Smooth muscle cell (in vitro differentiated cells): ENCODE data around the gene CLIP2. TPM values are rescaled to one million over a fixed set of nuclear protein-coding genes. Genes with fewer than 3 reads are reported as not detected.
"Not testable (repeated sequence)": the region's sequence is repeated elsewhere in the genome, so short reads cannot be mapped to it uniquely, and the experiment has no call there.

ENCODE experiments used
- DNase-seq: peaks from one replicate; lab custom pipeline; 2025; ENCODE audit not compliant: unreplicated experiment; lab: John Stamatoyannopoulos, UW
- H2AFZ ChIP-seq: fragments of 200-600 bp; sonication (generic); 2 replicates; pipeline ENCODE4 v1.6.0; 2016; ENCODE audit warnings: antibody characterized with exemption, low read depth, mild to moderate bottlenecking
- H3F3A ChIP-seq: fragments of 200-600 bp; sonication (generic); 2 replicates; pipeline ENCODE4 v1.6.0; 2017; ENCODE audit warnings: antibody characterized with exemption, low read depth
- H3K27ac ChIP-seq: fragments of 200-600 bp; sonication (generic); 2 replicates; pipeline ENCODE4 v1.5.1; 2016; ENCODE audit warnings: low read depth, mild to moderate bottlenecking
- H3K27me3 ChIP-seq: fragments of 200-600 bp; sonication (generic); 2 replicates; pipeline ENCODE4 v1.6.1; 2016; ENCODE audit warnings: low read depth, mild to moderate bottlenecking
- H3K36me3 ChIP-seq: fragments of 200-600 bp; sonication (generic); 2 replicates; pipeline ENCODE4 v1.5.1; 2016; ENCODE audit warnings: low read depth
- H3K4me1 ChIP-seq: fragments of 200-600 bp; sonication (generic); 2 replicates; pipeline ENCODE4 v1.5.1; 2016; ENCODE audit warnings: low read depth
- H3K4me2 ChIP-seq: fragments of 200-600 bp; sonication (generic); 2 replicates; pipeline ENCODE4 v1.6.0; 2016; ENCODE audit warnings: mild to moderate bottlenecking
- H3K4me3 ChIP-seq: fragments of 200-600 bp; sonication (generic); 2 replicates; pipeline ENCODE4 v1.5.1; 2016; ENCODE audit warnings: mild to moderate bottlenecking
- H3K79me2 ChIP-seq: fragments of 200-600 bp; sonication (generic); 2 replicates; pipeline ENCODE4 v1.6.0; 2016; ENCODE audit warnings: low read depth, mild to moderate bottlenecking
- H3K9ac ChIP-seq: fragments of 200-600 bp; sonication (generic); 2 replicates; pipeline ENCODE4 v1.6.0; 2016; ENCODE audit warnings: low read depth
- H3K9me3 ChIP-seq: fragments of 200-600 bp; sonication (generic); replicated peaks from 2 replicates; pipeline ENCODE4 v1.5.1; 2016; ENCODE audit warnings: low read depth
- H4K20me1 ChIP-seq: fragments of 200-600 bp; sonication (generic); 2 replicates; pipeline ENCODE4 v1.6.0; 2016; ENCODE audit warnings: low read depth
- WGBS: methylation state at CpG from one replicate; pipeline ENCODE4 v1.1.7; 2016; ENCODE audit warnings: low lambda C conversion rate; 5-methylcytosine and 5-hydroxymethylcytosine counted together
- polyA plus RNA-seq: library from polyadenylated mRNA; unstranded; fragments of >200 nt; fragmentation: Nextera tagmentation; extraction: Ambion mirVana; gene quantifications from 2 replicates; pipeline ENCODE4 v1.2.1, GENCODE V29; 2016
- total RNA-seq: library from RNA; depleted of rRNA; stranded (reverse); fragments of >200 nt; gene quantifications from 2 replicates; pipeline ENCODE4 v1.2.3, GENCODE V29; 2014
- TF ChIP-seq, protein P1 (sequence below): fragments of 200-600 bp; sonication (generic); IDR thresholded peaks from 2 replicates; pipeline ENCODE4 v1.5.1; 2017; ENCODE audit warnings: borderline replicate concordance, mild to moderate bottlenecking, antibody characterized with exemption; ENCODE audit not compliant: insufficient read depth, poor library complexity, severe bottlenecking

CLIP2 gene
- total and polyA plus RNA-seq, 2 experiments from 2014 or later = 12.1 to 23.3 TPM

DNA sequence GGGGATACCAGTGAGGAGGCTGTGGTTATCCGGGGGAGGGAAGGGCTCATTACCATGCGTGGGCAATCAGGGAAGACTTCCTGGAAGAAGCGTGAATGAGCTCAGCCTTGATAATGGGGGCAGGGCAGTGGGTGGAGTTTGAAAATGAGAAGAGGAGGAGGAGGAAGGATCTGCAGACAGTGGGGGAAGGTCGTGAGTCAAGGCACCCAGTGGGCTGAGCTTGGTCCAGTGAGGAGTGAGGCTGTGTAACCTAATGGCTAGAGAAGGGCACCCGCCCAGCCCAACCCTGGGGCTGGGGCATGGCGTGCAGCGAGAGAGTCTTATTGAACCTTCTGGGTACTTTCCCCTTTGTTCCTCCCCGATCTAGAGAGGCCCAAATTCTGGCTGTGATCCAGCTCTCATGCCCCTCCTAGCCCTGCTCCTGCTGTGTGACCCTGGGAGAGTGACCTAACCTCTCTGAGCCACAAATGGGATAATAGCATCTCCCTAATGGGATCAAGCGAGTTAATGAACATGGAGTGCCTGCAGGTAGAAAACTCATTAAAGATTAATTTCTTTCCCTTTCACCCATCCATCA is 31.5 kb downstream of the CLIP2 start:
- Histone ChIP-seq H3K4me2 (no peak overlapping the region), H3K9me3 (no peaks in the 10 kb centered on the region), H4K20me1 (peaks cover 70% of the 10 kb centered on the region), H3K9ac (no peak overlapping the region), H3K79me2 (peaks cover 6% of the 10 kb centered on the region), H3K4me3 (no peak overlapping the region), H3K36me3 (no peaks in the 10 kb centered on the region), H3K27me3 (no peaks in the 10 kb centered on the region), H3K4me1 (no peaks in the 10 kb centered on the region), H3F3A (no peaks in the 10 kb centered on the region), H2AFZ (no peak overlapping the region), H3K27ac (no peak overlapping the region)
- WGBS = 71% methylated on average over 8 of the region's 9 CpGs
- TF ChIP-seq, protein P1, sequence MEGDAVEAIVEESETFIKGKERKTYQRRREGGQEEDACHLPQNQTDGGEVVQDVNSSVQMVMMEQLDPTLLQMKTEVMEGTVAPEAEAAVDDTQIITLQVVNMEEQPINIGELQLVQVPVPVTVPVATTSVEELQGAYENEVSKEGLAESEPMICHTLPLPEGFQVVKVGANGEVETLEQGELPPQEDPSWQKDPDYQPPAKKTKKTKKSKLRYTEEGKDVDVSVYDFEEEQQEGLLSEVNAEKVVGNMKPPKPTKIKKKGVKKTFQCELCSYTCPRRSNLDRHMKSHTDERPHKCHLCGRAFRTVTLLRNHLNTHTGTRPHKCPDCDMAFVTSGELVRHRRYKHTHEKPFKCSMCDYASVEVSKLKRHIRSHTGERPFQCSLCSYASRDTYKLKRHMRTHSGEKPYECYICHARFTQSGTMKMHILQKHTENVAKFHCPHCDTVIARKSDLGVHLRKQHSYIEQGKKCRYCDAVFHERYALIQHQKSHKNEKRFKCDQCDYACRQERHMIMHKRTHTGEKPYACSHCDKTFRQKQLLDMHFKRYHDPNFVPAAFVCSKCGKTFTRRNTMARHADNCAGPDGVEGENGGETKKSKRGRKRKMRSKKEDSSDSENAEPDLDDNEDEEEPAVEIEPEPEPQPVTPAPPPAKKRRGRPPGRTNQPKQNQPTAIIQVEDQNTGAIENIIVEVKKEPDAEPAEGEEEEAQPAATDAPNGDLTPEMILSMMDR = no peak
- DNase-seq = no peak

DNA sequence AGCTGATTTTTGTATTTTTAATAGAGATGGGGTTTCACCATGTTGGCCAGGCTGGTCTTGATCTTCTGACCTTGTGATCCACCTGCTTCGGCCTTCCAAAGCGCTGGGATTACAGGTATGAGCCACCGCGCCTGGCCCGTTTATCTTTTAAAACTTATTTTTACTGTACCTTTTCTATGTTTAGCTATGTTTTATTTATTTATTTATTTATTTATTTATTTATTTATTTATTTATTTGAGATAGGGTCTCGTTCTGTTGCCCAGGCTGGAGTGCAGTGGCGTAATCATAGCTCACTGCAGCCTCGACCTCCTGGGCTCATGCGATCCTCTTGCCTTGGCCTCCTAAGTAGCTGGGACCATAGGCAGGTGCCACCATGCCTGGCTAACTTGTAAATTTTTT is 33.7 kb downstream of the CLIP2 start:
- H3K27me3 ChIP-seq, H3F3A ChIP-seq, H3K4me1 ChIP-seq, H3K27ac ChIP-seq, H2AFZ ChIP-seq, H3K4me3 ChIP-seq, DNase-seq, H3K36me3 ChIP-seq, H3K4me2 ChIP-seq, H3K79me2 ChIP-seq, H3K9ac ChIP-seq, H3K9me3 ChIP-seq: not testable (repeated sequence)
- peaks cover 73% of the 10 kb centered on the region for H4K20me1 ChIP-seq
- WGBS = 97% methylated on average over 9 of the region's 9 CpGs

DNA sequence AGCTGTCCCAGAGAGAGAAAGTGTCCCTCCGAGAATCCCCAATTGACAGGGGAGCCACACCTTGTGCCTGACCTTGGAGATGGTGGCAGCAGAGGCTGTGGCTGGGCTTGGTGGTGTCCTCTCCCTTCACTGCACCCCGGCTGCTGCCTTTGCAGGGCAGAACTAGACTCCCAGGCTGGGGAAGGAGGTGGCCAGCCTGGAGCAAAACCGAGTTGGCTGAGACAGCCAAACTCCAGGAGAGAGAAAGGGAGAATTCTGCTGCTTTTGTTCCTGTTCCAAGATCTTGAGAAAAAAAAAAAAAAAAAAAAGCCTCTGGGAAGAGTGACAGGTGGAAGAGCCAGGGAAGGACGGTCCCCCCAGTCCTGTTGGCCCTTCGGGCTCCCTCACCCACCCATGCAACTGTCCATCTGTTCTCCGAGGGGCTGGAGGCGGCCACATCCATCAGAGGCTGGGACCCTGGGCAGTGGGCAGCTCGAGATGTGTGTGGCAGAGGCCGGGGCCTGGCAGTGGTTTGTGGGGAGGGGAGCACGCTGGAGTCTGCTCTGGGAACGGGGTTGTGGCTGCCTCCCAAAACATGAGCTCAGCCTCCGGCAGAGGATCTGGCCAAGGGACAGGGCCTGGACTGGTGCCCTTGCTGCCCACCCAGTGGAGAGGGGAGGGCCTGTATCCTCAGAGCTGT is 35.5 kb downstream of the CLIP2 start:
- DNase-seq = no peak
- Histone ChIP-seq H3K9me3 (no peaks in the 10 kb centered on the region), H3K79me2 (no peaks in the 10 kb centered on the region), H3K9ac (no peak overlapping the region), H3K27me3 (no peaks in the 10 kb centered on the region), H3K4me2 (no peak overlapping the region), H3K4me3 (no peak overlapping the region), H4K20me1 (peaks cover 82% of the 10 kb centered on the region), H3K27ac (no peak overlapping the region), H3K36me3 (no peaks in the 10 kb centered on the region), H3K4me1 (no peaks in the 10 kb centered on the region), H3F3A (no peaks in the 10 kb centered on the region), H2AFZ (no peak overlapping the region)
- 97% methylated on average over 12 of the region's 12 CpGs for WGBS
- TF ChIP-seq, protein P1 = no peak

DNA sequence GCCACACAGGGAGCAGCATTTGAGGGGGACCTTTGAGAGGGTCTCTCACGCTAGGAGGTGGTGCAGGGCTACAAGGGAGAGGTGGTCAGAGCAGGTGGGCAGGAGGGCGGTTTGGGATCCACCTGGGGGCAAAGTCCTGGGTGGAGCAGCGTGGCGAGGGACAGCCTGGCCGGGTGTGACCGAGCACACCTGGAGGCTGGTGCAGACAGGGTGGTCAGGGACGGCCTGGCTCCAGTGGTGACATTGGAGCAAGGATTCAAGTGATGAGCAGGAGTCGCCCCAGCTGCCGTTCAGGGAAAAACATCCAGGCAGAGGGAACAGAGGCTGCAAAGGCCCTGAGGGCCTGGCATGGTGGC is 36.0 kb downstream of the CLIP2 start:
- no peak overlapping the region for H3K27ac ChIP-seq
- no peak overlapping the region for H2AFZ ChIP-seq
- H3K36me3 ChIP-seq = no peaks in the 10 kb centered on the region
- WGBS = 88% methylated on average over 9 of the region's 9 CpGs
- no peak overlapping the region for H3K4me2 ChIP-seq
- TF ChIP-seq, protein P1 = no peak
- no peak overlapping the region for H3K4me3 ChIP-seq
- no peaks in the 10 kb centered on the region for H3F3A ChIP-seq
- DNase-seq = no peak
- H3K27me3 ChIP-seq = no peaks in the 10 kb centered on the region
- no peaks in the 10 kb centered on the region for H3K4me1 ChIP-seq
- H4K20me1 ChIP-seq = peaks cover 83% of the 10 kb centered on the region
- H3K9me3 ChIP-seq = no peaks in the 10 kb centered on the region
- no peak overlapping the region for H3K9ac ChIP-seq
- H3K79me2 ChIP-seq = no peaks in the 10 kb centered on the region
